ENCODE data around the gene GBGT1.
"Not testable (repeated sequence)": the region's sequence is repeated elsewhere in the genome, so short reads cannot be mapped to it uniquely, and the experiment has no call there.

Gene GBGT1

GRCh38 chr9:133163504-133164172 is at the start of gene GBGT1:
Gene GBGT1 (minus strand): TSS chr9:133163914. CDS start chr9:133162412, 1,502 bp downstream.
- DNase-seq (ENCODE audit: low spot score): peak; percentile 56

- DNase-seq (ENCODE audit: low spot score): no peak
Measured at GRCh38 chr9:133210609-133211008, 46.9 kb upstream of the GBGT1 start.

DNA sequence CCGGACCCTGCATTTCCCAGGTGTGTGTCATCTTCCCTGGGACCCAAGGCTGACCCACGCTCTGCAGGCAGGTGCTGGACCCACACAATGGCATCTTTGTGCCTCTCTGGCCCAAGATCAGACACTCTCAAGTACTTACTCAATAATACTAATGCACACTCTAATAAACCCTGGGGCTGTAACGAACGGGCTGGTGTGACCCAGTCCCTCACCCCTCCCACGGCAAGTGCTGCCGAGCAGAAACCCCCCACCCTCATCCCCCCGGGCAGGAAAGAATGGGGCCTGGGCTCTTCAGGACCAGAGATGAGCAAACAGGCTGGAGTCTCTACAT is 46.5 kb upstream of the GBGT1 start:
- DNase-seq (ENCODE audit: low spot score): no peak

- DNase-seq (ENCODE audit: low spot score): not testable (repeated sequence)
Measured at GRCh38 chr9:133209327-133210201, 45.9 kb upstream of the GBGT1 start.

GRCh38 chr9:133208880-133209300 is 45.2 kb upstream of the GBGT1 start, which contains the start of gene OBP2B:
Gene OBP2B (minus strand): TSS chr9:133209250. CDS start chr9:133209199, 51 bp downstream.
- DNase-seq (ENCODE audit: low spot score): not testable (repeated sequence)

DNA sequence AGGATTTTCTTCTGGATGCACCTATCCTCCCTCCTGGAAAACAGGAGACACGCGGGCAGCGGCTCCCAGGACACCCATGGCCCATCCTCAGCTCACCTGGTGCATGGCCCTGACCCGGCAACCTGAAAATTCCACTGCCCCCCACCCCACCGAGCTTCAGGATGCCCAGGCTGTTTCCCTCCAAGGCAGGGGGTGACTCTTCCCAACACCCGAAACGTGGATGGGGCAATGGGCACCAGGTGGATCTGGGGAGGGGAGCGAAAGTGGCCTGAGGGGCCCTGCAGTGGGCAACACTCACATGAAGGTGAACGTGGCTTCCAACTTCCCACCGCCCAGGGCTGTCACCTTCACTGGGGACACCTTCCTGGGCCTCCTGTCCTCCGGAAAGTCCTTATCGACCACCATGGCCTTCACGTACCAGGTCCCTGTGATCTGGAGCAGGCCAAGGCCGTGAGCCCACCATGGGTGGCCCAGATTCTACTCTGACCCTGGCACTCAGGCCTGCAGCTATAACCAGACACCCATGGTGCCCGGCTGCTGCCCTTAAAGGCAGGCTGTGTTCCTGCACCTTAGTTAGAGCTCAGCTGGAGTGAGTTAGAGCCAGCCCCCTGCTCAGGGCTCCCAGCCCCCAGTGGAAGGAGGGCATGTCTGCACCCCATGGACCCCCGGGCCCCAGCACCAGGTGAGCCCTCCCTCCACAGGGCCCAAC is 44.6 kb upstream of the GBGT1 start:
- not testable (repeated sequence) for DNase-seq (ENCODE audit: low spot score)

DNA sequence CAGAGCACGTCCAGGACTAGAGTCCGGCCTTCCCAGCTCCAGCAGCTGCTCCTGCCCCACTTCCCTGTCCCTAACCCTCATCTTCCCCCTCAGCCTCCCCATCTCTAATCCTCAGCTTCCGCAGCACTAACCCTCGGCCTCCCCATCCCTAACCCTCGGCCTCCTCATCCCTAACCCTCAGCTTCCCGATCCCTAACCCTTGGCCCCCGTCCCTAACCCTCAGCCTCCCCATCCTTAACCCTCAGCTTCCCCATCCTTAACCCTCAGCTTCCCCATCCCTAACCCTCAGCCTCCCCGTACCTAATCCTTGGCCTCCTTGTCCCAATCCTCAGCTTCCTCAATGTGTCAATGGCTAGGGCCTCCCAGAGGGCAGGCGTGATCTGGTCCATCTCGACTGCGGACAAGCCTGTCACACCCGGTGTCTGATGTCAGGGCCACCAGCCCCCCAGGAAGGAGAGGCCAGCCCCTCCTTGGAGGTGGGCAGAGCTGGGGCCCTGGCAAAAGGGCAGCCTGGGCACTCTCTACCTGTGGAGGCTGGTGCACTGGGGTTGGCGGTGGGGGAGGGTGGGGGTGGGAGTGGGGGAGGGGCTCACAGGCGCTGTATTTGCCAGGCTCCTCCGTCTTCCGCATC is 43.9 kb upstream of the GBGT1 start:
- DNase-seq (ENCODE audit: low spot score): no peak

DNA sequence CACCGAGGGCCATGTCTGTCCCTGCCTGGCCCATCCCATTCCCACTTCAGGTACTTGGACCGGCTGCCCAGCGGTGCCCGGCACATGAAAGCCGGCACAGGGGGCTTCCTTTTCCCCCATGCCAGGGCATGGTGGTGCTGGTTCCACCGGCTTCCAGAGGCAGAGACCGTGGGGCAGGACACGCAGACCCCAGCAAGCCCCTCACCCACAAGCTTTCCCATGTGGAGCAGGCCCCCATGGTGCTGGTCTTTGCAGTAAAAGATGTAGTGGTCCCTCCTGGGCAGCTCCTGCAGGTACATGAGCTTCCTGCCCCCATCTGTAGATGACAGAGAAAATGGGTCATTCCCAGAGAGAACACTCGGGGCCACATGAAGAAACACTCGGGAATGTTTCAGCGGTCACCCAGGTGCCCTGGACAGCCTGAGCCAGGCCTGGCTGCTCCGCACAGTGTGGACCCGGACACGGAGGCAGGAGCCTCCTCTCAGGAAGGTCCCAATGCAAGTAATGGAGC is 43.4 kb upstream of the GBGT1 start:
- no peak for DNase-seq (ENCODE audit: low spot score)

GRCh38 chr9:133205996-133206931 is 42.5 kb upstream of the GBGT1 start:
- no peak for DNase-seq (ENCODE audit: low spot score)

DNA sequence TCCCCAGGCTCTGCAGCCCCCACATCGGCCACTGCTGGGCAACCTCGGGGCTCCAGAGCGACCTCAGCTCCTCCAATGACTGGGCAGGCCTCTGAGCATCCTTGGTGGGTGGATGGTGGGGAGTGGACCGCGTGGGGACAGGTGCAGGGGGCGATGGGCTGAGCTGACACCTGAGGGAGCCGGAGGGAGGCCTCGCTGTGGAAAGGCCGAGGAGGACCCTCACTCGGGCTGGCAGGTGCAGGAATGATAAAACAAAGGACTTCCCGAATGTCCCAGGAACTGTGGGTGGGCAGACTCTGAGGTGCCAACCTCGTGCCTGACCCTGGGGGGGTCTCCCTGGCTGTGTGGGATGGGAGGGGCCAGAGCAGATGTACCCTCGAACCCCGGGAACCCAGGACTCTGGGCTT is 41.8 kb upstream of the GBGT1 start:
- not testable (repeated sequence) for DNase-seq (ENCODE audit: low spot score)

- DNase-seq (ENCODE audit: low spot score): no peak
Measured at GRCh38 chr9:133204993-133205336, 41.3 kb upstream of the GBGT1 start.

GRCh38 chr9:133204335-133204992 is 40.8 kb upstream of the GBGT1 start:
- no peak for DNase-seq (ENCODE audit: low spot score)

DNA sequence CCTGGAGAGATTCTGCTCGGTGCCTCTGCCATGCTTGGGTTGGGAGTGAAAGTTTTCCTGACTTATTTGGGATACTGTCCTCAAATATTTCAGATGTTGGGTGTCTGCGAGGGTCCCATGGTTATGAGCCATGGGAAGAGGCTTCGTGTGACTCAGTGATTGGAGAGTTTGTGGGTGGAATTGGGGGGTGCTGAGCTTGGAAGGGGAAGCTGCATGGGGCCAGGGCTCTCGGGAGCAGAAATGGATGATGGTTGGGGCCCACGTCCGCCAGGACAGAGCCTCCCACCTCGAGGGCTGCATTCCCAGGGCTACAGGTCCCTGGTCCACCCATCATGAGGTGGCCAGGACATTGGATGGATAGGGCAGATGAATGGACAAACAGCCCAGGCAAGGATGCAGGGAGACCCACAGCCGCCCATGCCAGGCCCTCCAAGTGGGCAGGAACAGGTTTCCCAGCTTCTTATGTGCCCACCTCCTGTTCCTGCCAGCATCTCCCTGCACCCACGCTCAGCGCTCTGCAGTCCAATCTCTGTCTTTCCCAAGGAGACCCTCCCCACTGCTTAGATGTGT is 39.9 kb upstream of the GBGT1 start:
- no peak for DNase-seq (ENCODE audit: low spot score)

- no peak for DNase-seq (ENCODE audit: low spot score)
Measured at GRCh38 chr9:133202688-133203453, 39.2 kb upstream of the GBGT1 start.

GRCh38 chr9:133202145-133202513 is 38.4 kb upstream of the GBGT1 start:
- DNase-seq (ENCODE audit: low spot score): no peak

DNA sequence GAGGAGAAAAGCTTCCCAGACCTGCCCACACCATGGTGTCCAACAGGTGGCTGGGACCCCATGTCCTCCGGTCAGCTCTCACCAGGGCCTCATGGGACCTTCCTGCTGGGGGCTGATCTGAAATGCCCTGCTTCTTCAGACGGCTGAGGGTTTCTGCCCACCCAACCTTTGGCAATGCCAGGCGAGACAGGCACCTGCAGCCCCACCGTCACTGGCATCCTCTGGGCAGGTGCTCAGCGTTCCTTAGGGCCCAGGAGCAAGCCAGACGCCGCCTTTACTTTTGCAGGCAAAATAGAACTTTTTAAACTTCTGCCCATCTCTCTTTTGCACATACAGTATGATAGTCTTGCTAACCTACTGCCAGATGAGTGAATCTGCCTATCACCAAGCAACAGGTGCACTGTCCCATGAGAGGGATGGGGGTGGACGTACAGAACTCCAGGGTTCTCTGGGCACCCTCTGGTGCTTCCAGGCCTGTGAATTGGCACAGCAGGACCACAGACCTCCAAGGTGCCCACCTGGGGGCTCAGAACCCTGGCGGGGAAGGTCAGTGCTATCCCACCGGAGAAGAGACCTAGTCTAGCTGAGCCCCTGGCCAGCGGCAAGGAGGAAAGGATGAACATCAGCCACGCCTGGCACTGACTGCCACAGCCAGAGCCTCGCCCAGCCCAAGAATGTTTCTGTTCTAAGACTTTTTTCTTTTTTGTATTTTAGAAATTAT is 37.9 kb upstream of the GBGT1 start:
- no peak for DNase-seq (ENCODE audit: low spot score)

GRCh38 chr9:133200631-133201030 is 36.9 kb upstream of the GBGT1 start:
- no peak for DNase-seq (ENCODE audit: low spot score)

GRCh38 chr9:133199648-133200321 is 36.1 kb upstream of the GBGT1 start:
- no peak for DNase-seq (ENCODE audit: low spot score)
